ENCODE results near the gene SPATA9. TPM values are rescaled to one million over a fixed set of nuclear protein-coding genes. Genes with fewer than 3 reads are reported as not detected.

SPATA9 gene
- total RNA-seq, 2 donors from 2014 or later, result 0.70 to 2.0 TPM

GRCh38 chr5:95620870-95621838 is 61.6 kb downstream of the SPATA9 start:
- Mint-ChIP-seq H3K36me3 (ENCODE audit: low read depth) (no peaks in the 10 kb centered on the region), H3K27ac (no peak overlapping the region), H3K27me3 (ENCODE audit: insufficient read depth) (peaks cover 67% of the 10 kb centered on the region), H3K4me1 (peaks cover 5% of the 10 kb centered on the region), H3K4me3 (peak overlapping the region; percentile 47), H3K9me3 (no peaks in the 10 kb centered on the region)
- H3K27me3 ChIP-seq (ENCODE audit: control insufficient read depth, insufficient read depth, low read length, poor library complexity, severe bottlenecking), result peaks cover 70% of the 10 kb centered on the region
- 3 to 5% methylated on average over 47 to 92 of the region's 92 CpGs for WGBS, 2 experiments (ENCODE audit: insufficient coverage in 1 of 2, insufficient read length in 1 of 2)
- no peaks in the 10 kb centered on the region for H3K36me3 ChIP-seq (ENCODE audit: control insufficient read depth, insufficient read depth, low read length)
- H3K4me3 ChIP-seq (ENCODE audit: low read length), result peak overlapping the region; percentile 73
- TF ChIP-seq CTCF (conservative IDR thresholded peaks at IDR 0.05), result peak; percentile 16
- DNase-seq, result peak; percentile 88
- H3K9me3 ChIP-seq (ENCODE audit: control insufficient read depth, low read length), result no peaks in the 10 kb centered on the region
- H3K27ac ChIP-seq (ENCODE audit: low read depth, low read length), result no peak overlapping the region
- H3K9ac ChIP-seq (ENCODE audit: extremely low read depth, low read length, poor library complexity, severe bottlenecking), result peak overlapping the region; percentile 11
- no peaks in the 10 kb centered on the region for H3K4me1 ChIP-seq (ENCODE audit: control insufficient read depth, insufficient read depth, low read length)

- no peaks in the 10 kb centered on the region for H3K9me3 Mint-ChIP-seq
- no peaks in the 10 kb centered on the region for H3K9me3 ChIP-seq (ENCODE audit: control insufficient read depth, low read length)
- peak within 1 kb of the TSS; percentile 58 for H3K4me3 Mint-ChIP-seq
- peak within 1 kb of the TSS; percentile 74 for H3K4me3 ChIP-seq (ENCODE audit: low read length)
- H3K36me3 Mint-ChIP-seq (ENCODE audit: low read depth), result no peaks in the 10 kb centered on the region
- TF ChIP-seq CTCF (conservative IDR thresholded peaks at IDR 0.05), result peak; percentile 32
- H3K27me3 Mint-ChIP-seq (ENCODE audit: insufficient read depth), result peaks cover 67% of the 10 kb centered on the region
- no peaks in the 10 kb centered on the region for H3K36me3 ChIP-seq (ENCODE audit: control insufficient read depth, insufficient read depth, low read length)
- H3K27me3 ChIP-seq (ENCODE audit: control insufficient read depth, insufficient read depth, low read length, poor library complexity, severe bottlenecking), result peaks cover 66% of the 10 kb centered on the region
- WGBS, 2 experiments (ENCODE audit: insufficient coverage in 1 of 2, insufficient read length in 1 of 2), result 2 to 3% methylated on average over 47 to 85 of the region's 85 CpGs
- no peaks in the 10 kb centered on the region for H3K4me1 ChIP-seq (ENCODE audit: control insufficient read depth, insufficient read depth, low read length)
- no peak within 1 kb of the TSS for H3K27ac ChIP-seq (ENCODE audit: low read depth, low read length)
- H3K4me1 Mint-ChIP-seq, result peaks cover 5% of the 10 kb centered on the region
- peak; percentile 85 for DNase-seq
- peak within 1 kb of the TSS; percentile 11 for H3K9ac ChIP-seq (ENCODE audit: extremely low read depth, low read length, poor library complexity, severe bottlenecking)
- H3K27ac Mint-ChIP-seq, result no peak within 1 kb of the TSS
Measured at GRCh38 chr5:95620030-95620869, 62.5 kb downstream of the SPATA9 start, which contains the start of gene GPR150. Gene GPR150 (plus strand): TSS chr5:95620087. CDS start chr5:95620276, 189 bp downstream.

GRCh38 chr5:95619514-95620029 is 63.2 kb downstream of the SPATA9 start:
- Mint-ChIP-seq H3K4me3 (peak overlapping the region; percentile 58), H3K36me3 (ENCODE audit: low read depth) (no peaks in the 10 kb centered on the region), H3K4me1 (peaks cover 5% of the 10 kb centered on the region), H3K27ac (no peak overlapping the region), H3K27me3 (ENCODE audit: insufficient read depth) (peaks cover 71% of the 10 kb centered on the region), H3K9me3 (peaks cover 5% of the 10 kb centered on the region)
- no peak overlapping the region for H3K9ac ChIP-seq (ENCODE audit: extremely low read depth, low read length, poor library complexity, severe bottlenecking)
- no peak for TF ChIP-seq CTCF (conservative IDR thresholded peaks at IDR 0.05)
- DNase-seq, result peak; percentile 51
- H3K27ac ChIP-seq (ENCODE audit: low read depth, low read length), result no peak overlapping the region
- H3K9me3 ChIP-seq (ENCODE audit: control insufficient read depth, low read length), result peaks cover 3% of the 10 kb centered on the region
- no peaks in the 10 kb centered on the region for H3K4me1 ChIP-seq (ENCODE audit: control insufficient read depth, insufficient read depth, low read length)
- no peaks in the 10 kb centered on the region for H3K36me3 ChIP-seq (ENCODE audit: control insufficient read depth, insufficient read depth, low read length)
- 18 to 24% methylated on average over 18 to 19 of the region's 19 CpGs for WGBS, 2 experiments (ENCODE audit: insufficient coverage in 1 of 2, insufficient read length in 1 of 2)
- H3K27me3 ChIP-seq (ENCODE audit: control insufficient read depth, insufficient read depth, low read length, poor library complexity, severe bottlenecking), result peaks cover 62% of the 10 kb centered on the region
- H3K4me3 ChIP-seq (ENCODE audit: low read length), result peak overlapping the region; percentile 74

All from endodermal cell (in vitro differentiated cells).